HepG2 (cell line): Measurements from ENCODE around the gene NUBPL. TPM values are rescaled to one million over a fixed set of nuclear protein-coding genes. Genes with fewer than 3 reads are reported as not detected.
"Not testable (repeated sequence)": the region's sequence is repeated elsewhere in the genome, so short reads cannot be mapped to it uniquely, and the experiment has no call there.

Experiments
- ATAC-seq: fragments of 200-7000 bp; cut with Tn5 transposase; 3 replicates; pipeline ENCODE4 v1.9.1; 2020; ENCODE audit warnings: mild to moderate bottlenecking, moderate library complexity
- BruUV-seq: library from RNA; stranded (reverse); fragments of 400-500 nt; replicated peaks from 2 replicates; lab custom pipeline; 2021; lab: Mats Ljungman, UMichigan
- CTCF ChIA-PET: fragments of 300-600 bp; formaldehyde crosslinking; extraction: SDS; loops from one replicate; lab custom pipeline; 2021; ENCODE audit warnings: low total read pairs, inconsistent platforms, low intra/inter-chr PET ratio; lab: Yijun Ruan, JAX
- POLR2A ChIA-PET: fragments of 350-600 bp; sonication (Branson Sonifier 250); formaldehyde crosslinking; loops from one replicate; lab custom pipeline; 2020; ENCODE audit warnings: antibody characterized with exemption, inconsistent platforms; lab: Yijun Ruan, JAX
- DNase-seq: peaks from one replicate; pipeline ENCODE4 v3.0.0-alpha.2; 2015; ENCODE audit warnings: low spot score
- FAIRE-seq: peaks from 3 replicates; lab custom pipeline; 2011; peaks lifted over from hg19 to GRCh38; lab: Jason Lieb, UNC
- H2AFZ ChIP-seq: one replicate; pipeline ENCODE4 v1.6.1; 2011; ENCODE audit warnings: low read length, inconsistent platforms
- H3K27ac ChIP-seq: fragments of 300-600 bp; 3 replicates; pipeline ENCODE4 v1.8.0; 2011; ENCODE audit warnings: mixed run types, mild to moderate bottlenecking, mixed read lengths, low read length, inconsistent platforms; ENCODE audit not compliant: insufficient read depth; ENCODE audit errors: extremely low read length
- H3K27me3 ChIP-seq, 2 experiments: fragments of 200-600 bp in 1 of 2; 2 replicates in 1 of 2; 3 replicates in 1 of 2; pipeline versions ENCODE4 v1.6.0 to v1.8.0; 2011; ENCODE audit warnings: low read length in 2 of 2, mild to moderate bottlenecking in 2 of 2, moderate library complexity in 2 of 2, inconsistent platforms in 1 of 2; ENCODE audit not compliant: insufficient read depth in 2 of 2, control insufficient read depth in 1 of 2
- H3K36me3 ChIP-seq, 2 experiments: fragments of 200-600 bp in 1 of 2; replicated peaks in 1 of 2; 2 replicates in 1 of 2; 3 replicates in 1 of 2; pipeline versions ENCODE4 v1.5.1 to v1.8.0; 2011; ENCODE audit warnings: low read length in 2 of 2, inconsistent platforms in 1 of 2; ENCODE audit not compliant: insufficient read depth in 2 of 2, control insufficient read depth in 1 of 2
- H3K4me1 ChIP-seq: 2 replicates; pipeline ENCODE4 v1.5.1; 2012; ENCODE audit warnings: low read length, inconsistent platforms; ENCODE audit not compliant: insufficient read depth
- H3K4me2 ChIP-seq: 2 replicates; pipeline ENCODE4 v1.6.0; 2011; ENCODE audit warnings: low read depth, low read length, inconsistent platforms
- H3K4me3 ChIP-seq, 3 experiments: fragments of 200-600 bp in 1 of 3; sonication (generic), shearing (Covaris generic) in 1 of 3; replicated peaks in 1 of 3; 2 replicates each; pipeline ENCODE4 v1.5.1; 2011 to 2016; ENCODE audit warnings: low read length in 3 of 3, inconsistent platforms in 2 of 3, low read depth in 2 of 3, mild to moderate bottlenecking in 2 of 3, control low read depth in 1 of 3, mixed read lengths in 1 of 3; ENCODE audit not compliant: insufficient read depth in 1 of 3
- H3K79me2 ChIP-seq: one replicate; pipeline ENCODE4 v1.6.1; 2011; ENCODE audit warnings: low read length, inconsistent platforms; ENCODE audit not compliant: insufficient read depth
- H3K9ac ChIP-seq: 2 replicates; pipeline ENCODE4 v1.6.0; 2011; ENCODE audit warnings: mild to moderate bottlenecking, low read depth, low read length, inconsistent platforms; ENCODE audit not compliant: insufficient read depth
- H3K9me3 ChIP-seq: 2 replicates; pipeline ENCODE4 v1.5.1; 2012; ENCODE audit warnings: mild to moderate bottlenecking, low read length
- H4K20me1 ChIP-seq: 2 replicates; pipeline ENCODE4 v1.6.0; 2011; ENCODE audit warnings: inconsistent platforms, mild to moderate bottlenecking, low read length, moderate library complexity; ENCODE audit not compliant: insufficient read depth
- CREB1 ChIP-seq, 2 experiments: fragments of 450-650 bp in 1 of 2; IDR thresholded peaks; 2 replicates each; pipeline ENCODE4 v1.6.1; 2016 to 2017; ENCODE audit warnings: control low read depth in 1 of 2, mild to moderate bottlenecking in 1 of 2, missing compliant biosample characterization in 1 of 2, missing genetic modification characterization in 1 of 2
- EP300 ChIP-seq, 3 experiments: sonication (generic) in 1 of 3; formaldehyde crosslinking in 1 of 3; IDR thresholded peaks; 2 replicates each; pipeline versions ENCODE4 v1.5.1 to v1.6.1; 2011 to 2020; ENCODE audit warnings: low read depth in 2 of 3, low read length in 2 of 3, borderline replicate concordance in 1 of 3, improper control_type of control experiment in 1 of 3, mild to moderate bottlenecking in 1 of 3, missing genetic modification reagents in 1 of 3, moderate library complexity in 1 of 3
- ETV6 ChIP-seq: sonication (generic); formaldehyde crosslinking; conservative IDR thresholded peaks from 2 replicates; pipeline ENCODE4 v1.4.0; 2020; ENCODE audit warnings: missing genetic modification reagents
- FOSL1 ChIP-seq: sonication (generic); formaldehyde crosslinking; IDR thresholded peaks from 2 replicates; pipeline ENCODE4 v1.9.0; 2021; ENCODE audit warnings: missing genetic modification reagents, borderline replicate concordance
- FOSL2 ChIP-seq: sonication (generic); formaldehyde crosslinking; IDR thresholded peaks from 2 replicates; pipeline ENCODE4 v1.4.0; 2020; ENCODE audit warnings: missing genetic modification reagents
- FOXC1 ChIP-seq: sonication (generic); formaldehyde crosslinking; IDR thresholded peaks from 2 replicates; pipeline ENCODE4 v1.8.0; 2022; ENCODE audit warnings: mild to moderate bottlenecking, missing genetic modification reagents, borderline replicate concordance
- FOXP1 ChIP-seq, 2 experiments: fragments of 450-650 bp in 1 of 2; IDR thresholded peaks; 2 replicates each; pipeline ENCODE4 v1.6.1; 2017 to 2018; ENCODE audit warnings: antibody characterized with exemption in 1 of 2
- GATAD2A ChIP-seq: IDR thresholded peaks from 2 replicates; pipeline ENCODE4 v1.6.1; 2016
- KLF16 ChIP-seq, 2 experiments: sonication (generic) in 1 of 2; formaldehyde crosslinking in 1 of 2; IDR thresholded peaks; 2 replicates each; pipeline versions ENCODE4 v1.6.1 to v1.8.0; 2016 to 2023; ENCODE audit warnings: missing genetic modification reagents in 2 of 2, missing compliant biosample characterization in 1 of 2
- NKX3-1 ChIP-seq: sonication (generic); formaldehyde crosslinking; IDR thresholded peaks from 2 replicates; pipeline ENCODE4 v1.5.0; 2020; ENCODE audit warnings: missing genetic modification reagents
- RNF2 ChIP-seq: fragments of 450-650 bp; conservative IDR thresholded peaks from 2 replicates; pipeline ENCODE4 v1.6.1; 2016; ENCODE audit warnings: low read depth
- SMAD3 ChIP-seq: sonication (generic); formaldehyde crosslinking; IDR thresholded peaks from 2 replicates; pipeline ENCODE4 v1.4.0; 2020; ENCODE audit warnings: missing genetic modification reagents
- ZGPAT ChIP-seq: IDR thresholded peaks from 2 replicates; pipeline ENCODE4 v1.6.1; 2016; ENCODE audit warnings: mild to moderate bottlenecking
- ZIK1 ChIP-seq: sonication (generic); formaldehyde crosslinking; IDR thresholded peaks from 2 replicates; pipeline ENCODE4 v1.5.0; 2020; ENCODE audit warnings: mild to moderate bottlenecking, low read depth, missing genetic modification reagents, borderline replicate concordance
- ZNF431 ChIP-seq: sonication (generic); formaldehyde crosslinking; IDR thresholded peaks from 2 replicates; pipeline ENCODE4 v1.9.0; 2022; ENCODE audit warnings: missing genetic modification reagents, low read depth, mild to moderate bottlenecking, borderline replicate concordance
- WGBS: methylation state at CpG from one replicate; pipeline ENCODE4 v1.1.6; 2017; ENCODE audit warnings: low lambda C conversion rate; 5-methylcytosine and 5-hydroxymethylcytosine counted together
- in situ Hi-C: cut with HindIII; loops from 2 replicates; pipeline ENCODE4 v1.10.0; 2017; ENCODE audit warnings: low pct_unique_long_range_greater_than_20kb; ENCODE audit not compliant: extremely low pct_ligation_motif_present
- intact Hi-C: fragments of 100-400 bp; cut with micrococcal nuclease; formaldehyde crosslinking; loops from one replicate; pipeline ENCODE4 v1.10.0; 2022; ENCODE audit not compliant: unreplicated experiment
- polyA plus RNA-seq, 8 experiments: library from polyadenylated mRNA; depleted of rRNA in 3 of 8; stranded (reverse) in 7 of 8; unstranded in 1 of 8; fragments of >200 nt; fragmentation: Illumina TruSeq in 4 of 8; extraction: Trizol in 4 of 8; gene quantifications; 2 replicates each; pipeline versions ENCODE4 v1.2.1 to v1.2.3, GENCODE V29; 2011 to 2016; ENCODE audit warnings: low read depth in 4 of 8, missing spikeins in 1 of 8, mixed read lengths in 1 of 8; ENCODE audit not compliant: insufficient read depth in 1 of 8
- total RNA-seq, 5 experiments: library from RNA; depleted of rRNA; stranded (reverse); fragments of >200 nt; fragmentation: Illumina TruSeq; extraction: Trizol; gene quantifications; 2 replicates each; pipeline ENCODE4 v1.2.3, GENCODE V29; 2016; ENCODE audit warnings: low read depth in 1 of 5

Gene NUBPL
- total and polyA plus RNA-seq, 2 of the 13 experiments (the other 11 are each of a cell fraction or from before 2014, with no cell fraction given): 21.3 to 44.1 TPM

- TF ChIP-seq FOXC1 (CRISPR knock-in tag) (0 out of 2 replicates have a peak, but pooled peaks have one; percentile 19), ZNF431 (peak; percentile 92; the same call in 1 of the 2 replicates)
- H3K9me3 ChIP-seq, in situ Hi-C loops, CTCF ChIA-PET, H3K27me3 ChIP-seq, H3K36me3 ChIP-seq, H3K27ac ChIP-seq, H3K9ac ChIP-seq, ATAC-seq, H3K4me2 ChIP-seq, FAIRE-seq, intact Hi-C loops, H3K79me2 ChIP-seq, DNase-seq, H2AFZ ChIP-seq, H4K20me1 ChIP-seq, H3K4me3 ChIP-seq, BruUV-seq, POLR2A ChIA-PET: not testable (repeated sequence)
- peaks cover 29% of the 10 kb centered on the region for H3K4me1 ChIP-seq
- 97% methylated on average over 2 of the region's 2 CpGs for WGBS
Observed at GRCh38 chr14:31856003-31856402, 294.8 kb downstream of the NUBPL start.

- Histone ChIP-seq H3K4me2 (no peak overlapping the region), H2AFZ (no peak overlapping the region), H3K27ac (no peak overlapping the region), H3K4me3 (no peak overlapping the region), H3K9me3 (no peaks in the 10 kb centered on the region), H3K9ac (no peak overlapping the region), H3K79me2 (no peaks in the 10 kb centered on the region), H4K20me1 (no peaks in the 10 kb centered on the region), H3K36me3 (no peaks in the 10 kb centered on the region), H3K4me1 (peaks cover 29% of the 10 kb centered on the region), H3K27me3 (no peaks in the 10 kb centered on the region)
- in situ Hi-C loops (no loop called here), intact Hi-C loops (no loop called here)
- ChIA-PET CTCF (no interaction called here), POLR2A (no interaction called here)
- 69% methylated on average over 1 of the region's 1 CpG for WGBS
- DNase-seq (peak; percentile 58), FAIRE-seq (no peak), ATAC-seq (peak; percentile 72)
- no TSS peak for BruUV-seq
- TF ChIP-seq NKX3-1 (CRISPR knock-in tag) (peak; percentile 34; the same call in 1 of the 2 replicates), EP300 (IDR thresholded peaks at IDR 0.05; ENCODE audit: low read depth in 2 of 2, low read length in 2 of 2) (peak in 1 of 2 experiments; percentile 59; a peak in 1 of 4 replicates), EP300 (CRISPR knock-in tag; IDR thresholded peaks at IDR 0.05; ENCODE audit: borderline replicate concordance) (no peak), CREB1 (IDR thresholded peaks at IDR 0.05) (no peak), CREB1 (CRISPR knock-in tag; IDR thresholded peaks at IDR 0.05) (peak; percentile 35; the same call in 1 of the 2 replicates), ETV6 (CRISPR knock-in tag) (no peak), ZGPAT (CRISPR knock-in tag) (peak; percentile 37; the same call in 1 of the 2 replicates), GATAD2A (CRISPR knock-in tag) (peak; percentile 71), SMAD3 (0 out of 2 replicates have a peak, but pooled peaks have one; percentile 36), KLF16 (CRISPR knock-in tag; IDR thresholded peaks at IDR 0.05) (peak in 1 of 2 experiments; percentile 57; a peak in 1 of 4 replicates), RNF2 (no peak), FOSL2 (CRISPR knock-in tag) (peak; percentile 85), ZIK1 (CRISPR knock-in tag) (no peak), FOXP1 (IDR thresholded peaks at IDR 0.05) (no peak), FOXP1 (CRISPR knock-in tag; IDR thresholded peaks at IDR 0.05) (peak; percentile 26; the same call in 1 of the 2 replicates), FOSL1 (CRISPR knock-in tag) (peak; percentile 71; the same call in 1 of the 2 replicates)
Observed at GRCh38 chr14:31858868-31859267, 297.7 kb downstream of the NUBPL start.
